Mesodermal cell (in vitro differentiated cells): ENCODE results near the gene ARID2.

Experiments used
- H3K27ac ChIP-seq: 2 replicates; pipeline ENCODE4 v1.7.0; 2013; ENCODE audit warnings: mild to moderate bottlenecking, low read depth, low read length, moderate library complexity; ENCODE audit not compliant: severe bottlenecking
- H3K36me3 ChIP-seq: 2 replicates; pipeline ENCODE4 v1.7.1; 2013; ENCODE audit warnings: mild to moderate bottlenecking, low read length, moderate library complexity; ENCODE audit not compliant: control insufficient read depth, insufficient read depth
- H3K4me1 ChIP-seq: one replicate; pipeline ENCODE4 v1.7.1; 2013; ENCODE audit warnings: mild to moderate bottlenecking, low read length; ENCODE audit not compliant: insufficient read depth, control insufficient read depth, poor library complexity, severe bottlenecking
- H3K4me3 ChIP-seq: 2 replicates; pipeline ENCODE4 v1.7.0; 2013; ENCODE audit warnings: low read length, control low read depth, mild to moderate bottlenecking; ENCODE audit not compliant: insufficient read depth, poor library complexity, severe bottlenecking; ENCODE audit errors: extremely low read depth
- H3K9me3 ChIP-seq: 2 replicates; pipeline ENCODE4 v1.7.1; 2013; ENCODE audit warnings: mild to moderate bottlenecking, low read length, moderate library complexity; ENCODE audit not compliant: control insufficient read depth
- WGBS, 2 experiments: methylation state at CpG; one replicate each; pipeline ENCODE4 v1.1.5; 2013; ENCODE audit warnings: missing lambda C conversion rate in 2 of 2; ENCODE audit not compliant: insufficient coverage in 2 of 2; 5-methylcytosine and 5-hydroxymethylcytosine counted together

The ARID2 gene

DNA sequence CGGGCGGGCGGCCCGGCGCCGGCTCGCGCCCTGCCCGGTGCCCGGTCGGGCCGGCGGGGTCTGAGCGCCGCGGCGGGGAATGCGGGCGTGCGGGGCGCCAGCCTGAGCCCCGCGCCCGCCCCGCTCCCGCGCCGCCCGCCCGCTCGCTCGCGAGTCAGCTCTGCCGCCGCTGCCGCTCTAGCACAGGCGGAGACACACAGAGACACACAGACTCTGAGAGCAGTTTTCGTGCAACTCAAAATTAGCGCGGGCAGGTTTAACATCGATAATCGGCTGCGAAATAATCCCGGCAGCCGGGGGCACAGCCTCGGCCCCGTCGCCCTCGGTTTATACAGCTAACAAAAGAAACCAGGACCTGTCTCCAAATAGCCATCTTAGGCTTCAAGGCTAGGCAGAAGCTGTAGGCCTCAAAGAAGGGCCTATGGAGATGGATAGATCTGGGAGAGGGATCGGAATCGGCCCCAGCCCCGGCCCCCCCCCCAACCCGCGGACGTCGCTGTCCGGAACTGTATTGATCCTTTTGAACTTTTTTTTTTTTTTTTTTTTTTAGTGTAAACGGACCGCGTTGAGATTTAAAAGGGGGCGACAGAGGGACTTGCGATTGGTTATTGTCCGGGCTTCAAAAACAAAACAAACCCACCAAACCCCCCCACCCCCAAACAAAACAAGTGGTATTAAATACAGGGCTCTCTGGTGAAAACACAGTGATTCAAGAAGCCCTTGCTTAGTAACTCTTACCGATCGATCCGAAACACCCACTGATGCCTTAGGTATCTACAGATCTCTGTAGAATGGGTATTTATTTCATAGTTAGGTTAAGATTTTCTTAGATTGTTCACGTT is 1.1 kb downstream of the ARID2 start:
- Histone ChIP-seq H3K4me1 (peaks cover 3% of the 10 kb centered on the region), H3K36me3 (peaks cover 15% of the 10 kb centered on the region), H3K9me3 (no peaks in the 10 kb centered on the region), H3K4me3 (peak overlapping the region; percentile 93), H3K27ac (peak overlapping the region; percentile 93)
- 0 to 1% methylated on average over 34 to 36 of the region's 67 CpGs for WGBS, 2 experiments

DNA sequence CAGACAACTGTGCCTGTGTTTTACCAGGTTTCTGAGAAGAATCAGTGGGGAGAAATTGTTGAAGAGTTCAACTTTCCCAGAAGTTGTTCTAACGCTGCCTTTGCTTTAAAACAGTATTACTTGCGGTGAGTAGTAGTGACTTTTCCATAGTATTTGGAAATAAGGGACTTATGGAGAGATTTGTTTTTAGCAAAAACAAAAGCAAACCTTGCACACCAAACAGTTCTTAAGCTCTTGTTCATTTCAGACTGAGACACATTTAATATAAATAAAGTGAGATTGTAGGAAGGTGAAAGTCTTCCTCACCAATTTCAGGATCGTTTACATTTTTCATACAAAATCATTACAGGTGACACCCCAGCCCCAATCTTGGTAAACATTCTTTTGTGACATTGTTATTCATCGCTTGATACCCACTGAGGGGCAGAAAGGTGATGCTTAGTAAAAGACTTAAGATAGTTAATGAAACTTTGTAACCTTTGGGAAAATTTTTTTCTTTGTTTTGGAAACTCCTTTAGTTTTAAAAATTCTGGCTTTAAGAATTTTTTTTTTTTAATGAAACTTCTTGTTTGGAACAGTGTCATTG is 1.8 kb downstream of the ARID2 start:
- H3K36me3 ChIP-seq = peaks cover 21% of the 10 kb centered on the region
- peaks cover 3% of the 10 kb centered on the region for H3K4me1 ChIP-seq
- H3K9me3 ChIP-seq = no peaks in the 10 kb centered on the region
- peak overlapping the region; percentile 91 for H3K27ac ChIP-seq
- WGBS, 2 experiments = 0% methylated on average over 1 to 2 of the region's 4 CpGs
- H3K4me3 ChIP-seq = peak overlapping the region; percentile 93

DNA sequence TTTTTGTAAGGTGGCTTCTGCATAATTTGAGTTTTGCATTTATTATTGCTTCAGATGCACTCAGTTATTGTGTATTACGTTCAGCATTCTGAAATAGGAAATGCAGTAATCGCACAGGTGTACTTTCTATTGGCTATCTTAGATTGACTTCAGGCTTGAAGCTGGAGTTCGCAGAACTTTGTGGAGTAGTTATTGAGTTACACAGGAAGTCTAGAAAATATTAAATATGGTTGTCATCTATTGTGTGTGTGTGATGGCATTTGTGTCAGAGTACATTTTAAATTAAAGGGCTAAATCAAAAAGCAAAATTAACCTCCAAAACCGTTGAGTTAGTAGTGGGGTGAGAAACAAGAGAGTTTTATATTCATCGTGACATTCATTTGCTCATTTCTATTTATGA is 2.7 kb downstream of the ARID2 start:
- Histone ChIP-seq H3K9me3 (peaks cover 2% of the 10 kb centered on the region), H3K27ac (no peak overlapping the region)

DNA sequence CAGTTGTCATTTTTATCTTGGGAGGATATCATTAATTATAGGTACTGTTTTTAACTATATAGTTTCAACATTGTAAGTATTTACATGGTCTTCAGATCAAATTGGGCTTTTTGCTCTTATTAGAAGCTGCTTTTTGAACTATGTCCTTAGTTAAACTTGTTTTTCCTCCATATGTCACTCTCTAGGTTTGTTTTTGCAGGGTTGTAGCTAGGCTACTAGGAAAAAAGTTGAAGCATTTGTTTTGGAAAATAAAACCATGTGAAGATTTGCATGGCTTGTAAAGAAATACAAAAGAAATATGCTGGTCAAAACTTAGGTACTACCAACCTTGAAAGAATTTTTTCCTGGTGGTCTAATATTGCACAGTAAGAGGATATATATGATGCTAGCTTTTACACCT is 3.4 kb downstream of the ARID2 start:
- peaks cover 3% of the 10 kb centered on the region for H3K4me1 ChIP-seq
- no peak overlapping the region for H3K27ac ChIP-seq
- peaks cover 4% of the 10 kb centered on the region for H3K9me3 ChIP-seq
- H3K4me3 ChIP-seq = no peak overlapping the region
- peaks cover 37% of the 10 kb centered on the region for H3K36me3 ChIP-seq

More for the DNA sequence above, 2.7 kb downstream of the ARID2 start:
- Histone ChIP-seq H3K4me1 (peaks cover 3% of the 10 kb centered on the region), H3K4me3 (peak overlapping the region; percentile 93), H3K36me3 (peaks cover 30% of the 10 kb centered on the region)
- WGBS, 2 experiments = 75 to 93% methylated on average over 3 of the region's 5 CpGs

DNA sequence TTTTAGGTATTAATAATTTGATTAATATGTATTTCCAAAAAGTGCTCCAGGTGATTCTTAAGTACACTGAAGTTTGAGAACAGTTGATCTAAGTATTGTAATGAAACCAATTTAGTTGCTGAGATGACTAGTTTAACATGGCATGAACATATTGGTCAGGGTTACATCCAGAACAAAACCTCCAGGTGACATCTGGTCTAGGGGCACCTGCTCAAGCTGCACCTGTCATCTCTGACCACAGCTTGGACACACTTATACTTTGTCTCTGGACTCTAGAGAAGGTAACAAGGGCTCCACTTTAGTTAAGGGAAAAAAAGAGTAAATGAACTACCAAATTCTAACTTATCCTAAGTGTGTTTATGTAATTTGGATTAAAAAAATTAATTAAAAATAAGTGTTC is 8.1 kb downstream of the ARID2 start:
- peaks cover 46% of the 10 kb centered on the region for H3K36me3 ChIP-seq
- no peak overlapping the region for H3K27ac ChIP-seq
- peaks cover 17% of the 10 kb centered on the region for H3K9me3 ChIP-seq
- no peaks in the 10 kb centered on the region for H3K4me1 ChIP-seq
- H3K4me3 ChIP-seq = no peak overlapping the region

DNA sequence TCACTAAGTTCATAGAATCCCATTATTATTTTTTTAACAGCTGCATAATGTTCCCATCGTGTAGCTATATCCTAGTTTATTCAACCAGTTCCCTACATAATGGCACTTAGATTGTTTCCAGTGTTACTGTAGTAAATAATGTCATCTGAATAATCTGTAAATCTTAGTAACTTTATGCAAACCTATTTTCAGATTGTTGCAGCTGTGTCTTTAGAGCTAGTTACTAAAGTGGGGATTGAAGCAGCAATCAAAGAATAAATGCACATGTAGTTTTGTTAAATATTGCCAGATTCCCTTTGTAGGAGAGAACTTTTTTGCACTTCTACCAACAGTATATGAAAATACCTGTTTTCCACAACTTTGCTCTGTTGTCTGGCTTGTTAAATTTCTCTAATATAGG is 13.1 kb downstream of the ARID2 start:
- no peak overlapping the region for H3K27ac ChIP-seq
- peaks cover 39% of the 10 kb centered on the region for H3K36me3 ChIP-seq
- no CpG with 5 or more reads among the region's 1 CpG for WGBS, 2 experiments
- H3K4me3 ChIP-seq = no peak overlapping the region
- peaks cover 13% of the 10 kb centered on the region for H3K9me3 ChIP-seq
- no peaks in the 10 kb centered on the region for H3K4me1 ChIP-seq

DNA sequence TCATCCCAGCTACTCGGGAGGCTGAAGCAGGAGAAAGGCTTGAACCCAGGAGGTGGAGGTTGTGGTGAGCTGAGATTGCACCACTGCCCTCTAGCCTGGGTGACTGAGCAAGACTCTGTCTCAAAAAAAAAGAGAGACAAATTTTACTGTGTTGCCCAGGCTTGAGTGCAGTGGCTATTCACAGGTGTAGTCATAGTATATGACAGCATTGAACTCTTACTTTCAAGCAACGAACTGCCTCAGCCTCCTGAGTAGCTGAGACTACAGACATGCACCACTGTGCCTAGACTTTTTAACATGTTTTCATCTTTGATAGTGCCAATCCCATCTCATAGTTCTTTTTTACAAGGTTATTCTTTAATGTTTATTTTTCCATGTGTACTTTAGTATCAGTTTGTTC is 13.7 kb downstream of the ARID2 start:
- H3K4me3 ChIP-seq = no peak overlapping the region
- peaks cover 13% of the 10 kb centered on the region for H3K9me3 ChIP-seq
- WGBS, 2 experiments = 100% methylated on average over 2 of the region's 2 CpGs
- no peak overlapping the region for H3K27ac ChIP-seq
- peaks cover 42% of the 10 kb centered on the region for H3K36me3 ChIP-seq
- H3K4me1 ChIP-seq = no peaks in the 10 kb centered on the region

DNA sequence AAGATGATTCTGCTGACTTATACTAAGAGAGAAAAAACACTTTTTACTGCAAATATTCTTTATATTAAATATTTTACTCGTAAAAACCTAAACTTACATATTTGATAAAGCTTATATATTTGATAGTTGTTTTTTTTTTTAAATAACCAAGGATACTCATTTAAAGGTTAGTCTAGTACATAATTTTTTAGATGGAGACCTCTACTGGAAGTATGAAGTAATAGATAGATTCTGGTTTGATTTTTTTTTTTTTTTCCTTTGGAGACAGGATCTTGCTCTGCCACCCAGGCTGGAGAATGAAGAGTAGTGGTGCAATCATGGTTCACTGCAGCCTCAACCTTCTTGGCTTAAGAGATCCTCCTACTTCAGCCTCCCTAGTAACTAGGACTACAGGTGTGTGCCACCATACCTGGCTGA is 16.4 kb downstream of the ARID2 start:
- WGBS, 2 experiments = no CpG with 5 or more reads among the region's 1 CpG
- Histone ChIP-seq H3K27ac (no peak overlapping the region), H3K36me3 (peaks cover 62% of the 10 kb centered on the region), H3K4me1 (peaks cover 2% of the 10 kb centered on the region), H3K4me3 (no peak overlapping the region), H3K9me3 (peaks cover 13% of the 10 kb centered on the region)

DNA sequence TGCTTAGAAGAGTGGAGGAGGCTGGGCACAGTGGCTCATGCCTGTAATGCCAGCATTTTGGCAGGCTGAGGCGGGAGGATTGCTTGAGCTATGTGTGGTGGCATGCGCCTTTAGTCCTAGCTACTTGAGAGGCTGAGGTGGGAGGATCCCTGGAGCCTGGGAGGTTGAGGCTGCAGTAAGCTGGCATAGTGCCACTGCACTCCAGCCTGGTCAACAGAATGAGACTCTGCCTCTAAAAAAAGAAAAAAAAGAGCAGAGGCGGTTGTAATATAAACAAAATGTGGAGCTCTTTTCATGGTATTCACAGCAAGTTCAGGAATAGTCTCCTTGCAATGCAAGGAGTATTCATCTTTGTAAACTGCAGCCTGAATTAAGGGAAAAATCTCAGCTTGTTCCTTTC is 27.2 kb downstream of the ARID2 start:
- WGBS, 2 experiments = 90 to 96% methylated on average over 3 of the region's 3 CpGs
- H3K4me3 ChIP-seq = no peak overlapping the region
- no peak overlapping the region for H3K27ac ChIP-seq
- H3K9me3 ChIP-seq = no peaks in the 10 kb centered on the region
- H3K36me3 ChIP-seq = peaks cover 25% of the 10 kb centered on the region
- no peaks in the 10 kb centered on the region for H3K4me1 ChIP-seq

DNA sequence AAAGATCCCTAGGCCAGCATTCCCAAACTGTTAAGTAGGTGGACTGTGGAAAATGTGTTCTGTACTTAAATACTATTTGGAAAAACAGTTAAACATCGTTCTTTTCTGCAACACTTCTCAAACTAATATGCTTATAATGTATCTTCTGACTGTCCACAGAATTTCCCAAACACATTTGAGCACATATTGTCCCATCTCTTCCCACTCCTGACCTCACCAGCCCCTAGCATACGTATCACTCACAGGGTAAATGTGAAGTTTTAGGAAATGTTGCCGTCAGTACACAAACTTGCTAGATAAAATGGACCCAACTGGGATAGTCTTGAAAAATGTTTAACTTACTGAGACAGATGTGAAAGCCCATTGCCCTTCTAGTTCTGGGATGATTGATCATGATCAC is 27.7 kb downstream of the ARID2 start:
- peaks cover 25% of the 10 kb centered on the region for H3K36me3 ChIP-seq
- 100% methylated on average over 1 of the region's 3 CpGs for WGBS, 2 experiments
- H3K27ac ChIP-seq = no peak overlapping the region
- H3K9me3 ChIP-seq = no peaks in the 10 kb centered on the region
- no peak overlapping the region for H3K4me3 ChIP-seq
- no peaks in the 10 kb centered on the region for H3K4me1 ChIP-seq

DNA sequence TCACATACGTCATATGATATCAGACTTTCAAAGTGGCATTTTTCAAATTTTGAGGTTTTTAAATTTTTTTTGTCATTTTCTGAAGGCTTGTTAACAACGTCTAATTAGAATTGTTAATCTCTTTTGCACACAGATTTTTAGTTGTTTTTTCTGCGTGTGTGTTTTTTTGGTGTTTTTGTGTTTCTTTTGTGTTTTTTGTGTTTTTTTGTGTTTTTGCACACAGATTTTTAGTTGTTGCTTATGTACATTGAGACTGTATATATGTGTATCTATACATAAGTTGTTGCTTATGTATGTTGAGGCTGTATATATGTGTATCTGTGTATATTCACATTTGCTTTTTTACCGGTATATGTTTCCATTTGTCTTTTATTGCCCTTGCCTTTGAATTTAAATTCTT is 30.8 kb downstream of the ARID2 start:
- Histone ChIP-seq H3K36me3 (peaks cover 11% of the 10 kb centered on the region), H3K9me3 (no peaks in the 10 kb centered on the region), H3K4me1 (no peaks in the 10 kb centered on the region), H3K27ac (no peak overlapping the region), H3K4me3 (no peak overlapping the region)
- 100% methylated on average over 1 of the region's 4 CpGs; no CpG with 5 or more reads in 1 of the 2 experiments for whole genome bisulfite sequencing, 2 experiments
